H1 (cell line): Measurements from ENCODE around the gene CR2. TPM values are rescaled to one million over a fixed set of nuclear protein-coding genes. Genes with fewer than 3 reads are reported as not detected.

Experiments
- CTCF ChIA-PET: fragments of 300-600 bp; sonication (Branson Sonifier 250); formaldehyde crosslinking; loops from one replicate; lab custom pipeline; 2021; ENCODE audit not compliant: partially characterized antibody; lab: Charles Lee
- POLR2A ChIA-PET: fragments of 300-600 bp; sonication (Branson Sonifier 250); formaldehyde crosslinking; loops from one replicate; lab custom pipeline; 2021; ENCODE audit warnings: inconsistent platforms; ENCODE audit not compliant: partially characterized antibody; lab: Charles Lee
- DNase-seq, 2 experiments: peaks; one replicate each; pipeline versions ENCODE4 v3.0.0 to v3.0.0-alpha.2; 2010 to 2022; ENCODE audit warnings: low spot score in 2 of 2, low read depth in 1 of 2, mixed read lengths in 1 of 2
- FAIRE-seq: peaks from 2 replicates; lab custom pipeline; 2011; peaks lifted over from hg19 to GRCh38; lab: Jason Lieb, UNC
- H2AFZ ChIP-seq: 2 replicates; pipeline ENCODE4 v1.8.1; 2012; ENCODE audit warnings: low read length, inconsistent platforms
- H2AK5ac ChIP-seq: 2 replicates; pipeline ENCODE4 v1.6.1; 2013; ENCODE audit warnings: low read depth, low read length
- H2BK120ac ChIP-seq: replicated peaks from 2 replicates; pipeline ENCODE3; 2013; ENCODE audit warnings: low read depth, low read length, inconsistent platforms
- H2BK12ac ChIP-seq: 2 replicates; pipeline ENCODE4 v1.6.1; 2013; ENCODE audit warnings: low read depth, low read length
- H2BK15ac ChIP-seq: 2 replicates; pipeline ENCODE4 v1.6.1; 2013; ENCODE audit warnings: low read length
- H2BK20ac ChIP-seq: 2 replicates; pipeline ENCODE4 v1.6.1; 2013; ENCODE audit warnings: low read length
- H2BK5ac ChIP-seq: 2 replicates; pipeline ENCODE4 v1.6.1; 2013; ENCODE audit warnings: low read depth, low read length
- H3K14ac ChIP-seq: 2 replicates; pipeline ENCODE4 v1.6.1; 2013; ENCODE audit warnings: inconsistent platforms; ENCODE audit not compliant: insufficient read length
- H3K18ac ChIP-seq: 2 replicates; pipeline ENCODE4 v1.6.1; 2013; ENCODE audit warnings: low read length; ENCODE audit errors: extremely low read depth
- H3K23ac ChIP-seq: 2 replicates; pipeline ENCODE4 v1.6.1; 2013; ENCODE audit warnings: inconsistent platforms; ENCODE audit not compliant: insufficient read length
- H3K23me2 ChIP-seq: 2 replicates; pipeline ENCODE4 v1.6.1; 2013; ENCODE audit warnings: low read depth, low read length
- H3K27ac ChIP-seq: 2 replicates; pipeline ENCODE4 v1.6.1; 2011; ENCODE audit warnings: low read depth, low read length, inconsistent platforms
- H3K27me3 ChIP-seq, 4 experiments: replicated peaks in 1 of 4; 1 replicate in 1 of 4; 2 replicates in 3 of 4; pipeline versions ENCODE4 v1.6.1 to v1.8.1; 2011 to 2013; ENCODE audit warnings: low read length in 3 of 4, mild to moderate bottlenecking in 3 of 4, inconsistent platforms in 2 of 4, mixed read lengths in 2 of 4, moderate library complexity in 1 of 4; ENCODE audit not compliant: control insufficient read depth in 3 of 4, insufficient read depth in 3 of 4; ENCODE audit errors: extremely low read depth in 1 of 4
- H3K36me3 ChIP-seq, 4 experiments: 2 replicates each; pipeline versions ENCODE4 v1.6.1 to v1.8.1; 2011 to 2013; ENCODE audit warnings: mild to moderate bottlenecking in 4 of 4, low read length in 3 of 4, moderate library complexity in 2 of 4, control low read depth in 1 of 4, inconsistent platforms in 1 of 4; ENCODE audit not compliant: insufficient read depth in 4 of 4, control insufficient read depth in 2 of 4
- H3K4ac ChIP-seq: replicated peaks from 2 replicates; pipeline ENCODE3; 2013; ENCODE audit warnings: low read length, low read depth, mixed read lengths, inconsistent platforms; ENCODE audit not compliant: insufficient read length
- H3K4me1 ChIP-seq, 4 experiments: replicated peaks in 1 of 4; 1 replicate in 1 of 4; 2 replicates in 3 of 4; pipeline versions ENCODE4 v1.6.1 to v1.8.1; 2011 to 2013; ENCODE audit warnings: low read length in 3 of 4, inconsistent platforms in 2 of 4, mixed read lengths in 1 of 4; ENCODE audit not compliant: insufficient read depth in 4 of 4, control insufficient read depth in 3 of 4
- H3K4me2 ChIP-seq, 2 experiments: 2 replicates each; pipeline versions ENCODE4 v1.6.1 to v1.8.1; 2011 to 2013; ENCODE audit warnings: low read depth in 2 of 2, low read length in 2 of 2, control low read depth in 1 of 2, inconsistent platforms in 1 of 2, mild to moderate bottlenecking in 1 of 2; ENCODE audit not compliant: insufficient read depth in 1 of 2
- H3K4me3 ChIP-seq, 4 experiments: fragments of 200-600, 300-600 bp in 1 of 4; sonication (generic), shearing (Covaris generic), sonication (Bioruptor Twin) in 1 of 4; 2 replicates each; pipeline versions ENCODE4 v1.5.1 to v1.8.1; 2011 to 2016; ENCODE audit warnings: low read length in 4 of 4, low read depth in 3 of 4, control low read depth in 2 of 4, inconsistent platforms in 2 of 4, mild to moderate bottlenecking in 2 of 4, mixed read lengths in 1 of 4, moderate library complexity in 1 of 4; ENCODE audit not compliant: insufficient read depth in 2 of 4; ENCODE audit errors: extremely low read depth in 1 of 4
- H3K56ac ChIP-seq: replicated peaks from 2 replicates; pipeline ENCODE3; 2013; ENCODE audit warnings: low read depth, mild to moderate bottlenecking, mixed read lengths, low read length, inconsistent platforms; ENCODE audit not compliant: insufficient read length
- H3K79me1 ChIP-seq: 2 replicates; pipeline ENCODE4 v1.6.1; 2013; ENCODE audit warnings: low read depth, low read length, control low read depth
- H3K79me2 ChIP-seq, 2 experiments: 2 replicates each; pipeline versions ENCODE4 v1.6.1 to v1.8.1; 2012 to 2013; ENCODE audit warnings: low read length in 2 of 2, mild to moderate bottlenecking in 2 of 2, inconsistent platforms in 1 of 2; ENCODE audit not compliant: insufficient read depth in 2 of 2, control insufficient read depth in 1 of 2
- H3K9ac ChIP-seq, 4 experiments: replicated peaks in 1 of 4; 1 replicate in 1 of 4; 2 replicates in 3 of 4; pipeline versions ENCODE4 v1.6.1 to v1.8.1; 2011 to 2013; ENCODE audit warnings: low read depth in 3 of 4, low read length in 3 of 4, control low read depth in 2 of 4, mild to moderate bottlenecking in 2 of 4, moderate library complexity in 2 of 4, inconsistent platforms in 1 of 4; ENCODE audit errors: extremely low read depth in 1 of 4
- H3K9me3 ChIP-seq, 2 experiments: 2 replicates each; pipeline versions ENCODE4 v1.6.1 to v1.8.1; 2012 to 2013; ENCODE audit warnings: mild to moderate bottlenecking in 2 of 2, moderate library complexity in 2 of 2, control low read depth in 1 of 2, inconsistent platforms in 1 of 2, low read depth in 1 of 2, low read length in 1 of 2, mixed read lengths in 1 of 2; ENCODE audit not compliant: insufficient read depth in 2 of 2
- H4K20me1 ChIP-seq, 2 experiments: replicated peaks in 1 of 2; 2 replicates each; pipeline versions ENCODE3 to v1.8.1; 2011 to 2013; ENCODE audit warnings: inconsistent platforms in 2 of 2, low read length in 2 of 2, mild to moderate bottlenecking in 1 of 2; ENCODE audit not compliant: insufficient read depth in 2 of 2, control insufficient read depth in 1 of 2
- H4K5ac ChIP-seq: 2 replicates; pipeline ENCODE4 v1.6.1; 2013; ENCODE audit warnings: low read length, low read depth, mixed read lengths, inconsistent platforms; ENCODE audit not compliant: insufficient read length
- H4K8ac ChIP-seq: 2 replicates; pipeline ENCODE4 v1.8.0; 2013; ENCODE audit warnings: mild to moderate bottlenecking, moderate library complexity, low read length, inconsistent platforms; ENCODE audit not compliant: insufficient read depth; ENCODE audit errors: extremely low read depth
- H4K91ac ChIP-seq: replicated peaks from 2 replicates; pipeline ENCODE3; 2013; ENCODE audit warnings: low read length, mixed read lengths, inconsistent platforms; ENCODE audit not compliant: insufficient read length
- MAFK ChIP-seq: IDR thresholded peaks from 2 replicates; pipeline ENCODE4 v1.6.1; 2012; ENCODE audit warnings: low read depth, mild to moderate bottlenecking, improper control_type of control experiment, low read length
- WGBS, 2 experiments: shearing (Covaris generic) in 1 of 2; methylation state at CpG; one replicate each; pipeline versions ENCODE4 v1.1.6 to v1.1.7; 2013 to 2015; ENCODE audit warnings: low lambda C conversion rate in 2 of 2, mixed read lengths in 2 of 2, inconsistent platforms in 1 of 2, low coverage in 1 of 2, missing lambda C conversion rate in 1 of 2; ENCODE audit not compliant: insufficient replicate concordance in 2 of 2, insufficient coverage in 1 of 2, insufficient read length in 1 of 2; ENCODE audit errors: extremely low coverage in 1 of 2, missing lambda C conversion rate in 1 of 2; 5-methylcytosine and 5-hydroxymethylcytosine counted together
- polyA plus RNA-seq, 7 experiments: library from polyadenylated mRNA; depleted of rRNA in 3 of 7; stranded (reverse) in 5 of 7; unstranded in 2 of 7; fragments of >200 nt in 5 of 7; fragments of 200-250 nt in 2 of 7; gene quantifications; 1 replicate in 5 of 7; 2 replicates in 1 of 7; 4 replicates in 1 of 7; pipeline versions ENCODE4 v1.2.1 to v1.2.3, GENCODE V29; 2011 to 2013; ENCODE audit warnings: missing spikeins in 2 of 7, mixed read lengths in 2 of 7
- total RNA-seq: library from RNA; stranded (reverse); fragmentation: NEBNext Ultra II Directional; extraction: Animal tissue kit (Norgen Biotek cat#: 25700); gene quantifications from 2 replicates; pipeline ENCODE4 v1.2.1, GENCODE V29; 2021

Gene CR2
- total and polyA plus RNA-seq, 2 of the 8 experiments (the other 6 are each of a cell fraction or from before 2014, with no cell fraction given): 1.7 to 3.0 TPM

GRCh38 chr1:207503950-207504349 is 49.8 kb downstream of the CR2 start:
- Histone ChIP-seq H3K23ac (no peak overlapping the region), H3K4me2 (no peak overlapping the region), H2BK120ac (no peak overlapping the region), H3K14ac (no peak overlapping the region), H3K18ac (no peak overlapping the region), H3K9me3 (no peaks in the 10 kb centered on the region), H3K56ac (no peak overlapping the region), H2AK5ac (no peak overlapping the region), H3K79me2 (no peaks in the 10 kb centered on the region), H3K27ac (no peak overlapping the region), H4K20me1 (no peaks in the 10 kb centered on the region), H3K27me3 (no peaks in the 10 kb centered on the region), H2BK20ac (no peak overlapping the region), H3K79me1 (no peaks in the 10 kb centered on the region), H3K4ac (no peak overlapping the region), H4K8ac (no peak overlapping the region), H2BK5ac (no peak overlapping the region), H3K23me2 (no peaks in the 10 kb centered on the region), H2BK15ac (no peak overlapping the region), H3K4me1 (no peaks in the 10 kb centered on the region), H3K36me3 (no peaks in the 10 kb centered on the region), H2AFZ (no peak overlapping the region), H4K91ac (no peak overlapping the region), H3K9ac (no peak overlapping the region), H3K4me3 (no peak overlapping the region), H4K5ac (no peak overlapping the region), H2BK12ac (no peak overlapping the region)
- CTCF ChIA-PET: interaction anchor here (0.9 to 1.0 kb wide), 2 partner anchors 49 to 778 kb away, joined by 3 read pairs; no protein-coding TSS in a partner anchor
- DNase-seq: no peak
- WGBS, 2 experiments: 89% methylated on average over 3 of the region's 3 CpGs; no CpG with 5 or more reads in 1 of the 2 experiments
- no peak for FAIRE-seq
- POLR2A ChIA-PET: no interaction called here
- no peak for TF ChIP-seq MAFK
